ENCODE data around the gene SPDEF. TPM values are rescaled to one million over a fixed set of nuclear protein-coding genes. Genes with fewer than 3 reads are reported as not detected.

Gene SPDEF
- polyA plus RNA-seq, 4 donors: 0.15 to 0.18 (median 0.16) TPM; not detected in 1

- DNase-seq (ENCODE audit: low read depth in 4 of 4, low spot score in 3 of 4): no peak
Measured at GRCh38 chr6:34530753-34531365, 25.3 kb downstream of the SPDEF start.

GRCh38 chr6:34529665-34530327, 26.3 kb downstream of the SPDEF start:
- DNase-seq (ENCODE audit: low read depth in 4 of 4, low spot score in 3 of 4): no peak

GRCh38 chr6:34528996-34529664, 27.0 kb downstream of the SPDEF start:
- no peak for DNase-seq (ENCODE audit: low read depth in 4 of 4, low spot score in 3 of 4)

GRCh38 chr6:34527751-34528670, 28.1 kb downstream of the SPDEF start:
- no peak for DNase-seq (ENCODE audit: low read depth in 4 of 4, low spot score in 3 of 4)

GRCh38 chr6:34526992-34527728, 29.0 kb downstream of the SPDEF start:
- DNase-seq (ENCODE audit: low read depth in 4 of 4, low spot score in 3 of 4): peak; percentile 64 to 83 (median 74)

GRCh38 chr6:34526241-34526972, 29.7 kb downstream of the SPDEF start:
- no peak for DNase-seq (ENCODE audit: low read depth in 4 of 4, low spot score in 3 of 4)

- DNase-seq (ENCODE audit: low read depth in 4 of 4, low spot score in 3 of 4): no peak
Measured at GRCh38 chr6:34525431-34526175, 30.5 kb downstream of the SPDEF start.

GRCh38 chr6:34524971-34525370, 31.2 kb downstream of the SPDEF start:
- no peak for DNase-seq (ENCODE audit: low read depth in 4 of 4, low spot score in 3 of 4)

- no peak for DNase-seq (ENCODE audit: low read depth in 4 of 4, low spot score in 3 of 4)
Measured at GRCh38 chr6:34524499-34524898, 31.6 kb downstream of the SPDEF start.

- DNase-seq (ENCODE audit: low read depth in 4 of 4, low spot score in 3 of 4): no peak
Measured at GRCh38 chr6:34523441-34524206, 32.5 kb downstream of the SPDEF start.

GRCh38 chr6:34522761-34523160, 33.4 kb downstream of the SPDEF start:
- DNase-seq (ENCODE audit: low read depth in 4 of 4, low spot score in 3 of 4): no peak

GRCh38 chr6:34521463-34522285, 34.5 kb downstream of the SPDEF start:
- DNase-seq (ENCODE audit: low read depth in 4 of 4, low spot score in 3 of 4): no peak

- no peak for DNase-seq (ENCODE audit: low read depth in 4 of 4, low spot score in 3 of 4)
Measured at GRCh38 chr6:34520645-34521462, 35.3 kb downstream of the SPDEF start.

- DNase-seq (ENCODE audit: low read depth in 4 of 4, low spot score in 3 of 4): no peak
Measured at GRCh38 chr6:34519971-34520644, 36.0 kb downstream of the SPDEF start.

GRCh38 chr6:34518669-34519365, 37.3 kb downstream of the SPDEF start:
- DNase-seq (ENCODE audit: low read depth in 4 of 4, low spot score in 3 of 4): no peak
